ENCODE measurements around the gene FYN.

DNA sequence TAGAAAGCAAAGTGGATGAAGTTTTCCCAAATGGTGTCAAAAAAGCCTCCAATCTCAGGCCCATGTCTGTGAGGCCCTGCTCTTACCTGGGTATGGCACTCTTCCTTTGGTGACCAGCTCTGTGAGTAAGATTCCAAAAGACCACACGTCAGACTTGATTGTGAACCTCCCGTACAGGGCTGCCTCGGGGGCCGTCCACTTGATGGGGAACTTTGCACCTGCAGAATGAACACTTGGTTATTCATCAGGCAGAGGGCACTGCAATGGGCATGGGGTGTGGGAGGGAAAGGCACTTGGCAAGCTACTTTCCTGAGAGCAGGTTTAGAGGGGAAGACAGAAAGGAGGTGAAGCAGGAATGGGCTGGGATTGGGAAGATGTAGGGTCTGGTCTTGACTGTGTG is 198.8 kb downstream of the FYN start:
- TF ChIP-seq CTCF (IDR thresholded peaks at IDR 0.05; ENCODE audit: borderline replicate concordance, extremely low read depth, low read length, poor library complexity, severe bottlenecking) (no peak), EZH2 (IDR thresholded peaks at IDR 0.05; ENCODE audit: borderline replicate concordance, low read depth, low read length, severe bottlenecking) (no peak)
